Mesenchymal stem cell (in vitro differentiated cells and primary cell): Measurements from ENCODE around the gene FRMD4B.

Experiments
- DNase-seq: peaks from one replicate; pipeline ENCODE4 v3.0.0-alpha.2; 2013
- H2AFZ ChIP-seq: one replicate; pipeline ENCODE4 v1.6.1; 2013; ENCODE audit warnings: low read depth, mild to moderate bottlenecking, control low read depth, inconsistent platforms, low read length, moderate library complexity
- H2AK5ac ChIP-seq: 2 replicates; pipeline ENCODE4 v1.6.1; 2013; ENCODE audit warnings: low read length, moderate library complexity, mild to moderate bottlenecking, inconsistent platforms; ENCODE audit not compliant: severe bottlenecking
- H2BK120ac ChIP-seq: one replicate; pipeline ENCODE4 v1.6.1; 2013; ENCODE audit warnings: low read depth, mild to moderate bottlenecking, inconsistent platforms, low read length, moderate library complexity
- H2BK12ac ChIP-seq, 2 experiments: one replicate each; pipeline ENCODE4 v1.6.1; 2013; ENCODE audit warnings: inconsistent platforms in 2 of 2, low read length in 2 of 2, mild to moderate bottlenecking in 2 of 2, moderate library complexity in 2 of 2, control low read depth in 1 of 2
- H2BK15ac ChIP-seq: one replicate; pipeline ENCODE4 v1.6.1; 2013; ENCODE audit warnings: mild to moderate bottlenecking, low read depth, inconsistent platforms; ENCODE audit not compliant: poor library complexity, severe bottlenecking
- H2BK5ac ChIP-seq: 2 replicates; pipeline ENCODE4 v1.6.1; 2013; ENCODE audit warnings: low read depth, mild to moderate bottlenecking, low read length, control low read depth, inconsistent platforms; ENCODE audit not compliant: poor library complexity, severe bottlenecking
- H3K14ac ChIP-seq, 2 experiments: one replicate each; pipeline ENCODE4 v1.6.1; 2013; ENCODE audit warnings: inconsistent platforms in 2 of 2, low read length in 2 of 2, control low read depth in 1 of 2, mild to moderate bottlenecking in 1 of 2, moderate library complexity in 1 of 2
- H3K18ac ChIP-seq, 2 experiments: one replicate each; pipeline ENCODE4 v1.6.1; 2013; ENCODE audit warnings: inconsistent platforms in 2 of 2, low read length in 2 of 2, control low read depth in 1 of 2, low read depth in 1 of 2, mild to moderate bottlenecking in 1 of 2
- H3K23ac ChIP-seq, 2 experiments: one replicate each; pipeline ENCODE4 v1.6.1; 2013; ENCODE audit warnings: inconsistent platforms in 2 of 2, low read length in 2 of 2, mild to moderate bottlenecking in 2 of 2, moderate library complexity in 2 of 2, control low read depth in 1 of 2
- H3K27ac ChIP-seq: 2 replicates; pipeline ENCODE4 v1.5.1; 2013; ENCODE audit warnings: mild to moderate bottlenecking, moderate library complexity, low read length, control low read depth, inconsistent platforms; ENCODE audit not compliant: poor library complexity, severe bottlenecking
- H3K27me3 ChIP-seq, 2 experiments: 2 replicates each; pipeline versions ENCODE4 v1.6.1 to v1.7.0; 2013; ENCODE audit warnings: low read length in 2 of 2, mild to moderate bottlenecking in 2 of 2, moderate library complexity in 2 of 2, control low read depth in 1 of 2, inconsistent platforms in 1 of 2; ENCODE audit not compliant: control insufficient read depth in 1 of 2, insufficient read depth in 1 of 2
- H3K36me3 ChIP-seq, 2 experiments: 2 replicates each; pipeline versions ENCODE4 v1.6.1 to v1.7.0; 2013; ENCODE audit warnings: low read length in 2 of 2, control low read depth in 1 of 2, inconsistent platforms in 1 of 2, low read depth in 1 of 2, mild to moderate bottlenecking in 1 of 2; ENCODE audit not compliant: insufficient read depth in 2 of 2, control insufficient read depth in 1 of 2
- H3K4ac ChIP-seq, 2 experiments: one replicate each; pipeline ENCODE4 v1.6.1; 2013; ENCODE audit warnings: inconsistent platforms in 2 of 2, low read length in 2 of 2, mild to moderate bottlenecking in 2 of 2, moderate library complexity in 2 of 2, control low read depth in 1 of 2, low read depth in 1 of 2
- H3K4me1 ChIP-seq: 2 replicates; pipeline ENCODE4 v1.6.1; 2013; ENCODE audit warnings: low read depth, low read length, control low read depth; ENCODE audit not compliant: control insufficient read depth, insufficient read depth
- H3K4me2 ChIP-seq: 2 replicates; pipeline ENCODE4 v1.6.1; 2013; ENCODE audit warnings: low read length, mild to moderate bottlenecking, inconsistent platforms; ENCODE audit not compliant: poor library complexity, severe bottlenecking
- H3K4me3 ChIP-seq, 2 experiments: 2 replicates each; pipeline versions ENCODE4 v1.5.1 to v1.7.0; 2013; ENCODE audit warnings: low read length in 2 of 2, mild to moderate bottlenecking in 2 of 2, control low read depth in 1 of 2, low read depth in 1 of 2; ENCODE audit not compliant: insufficient read depth in 1 of 2
- H3K79me1 ChIP-seq: replicated peaks from 2 replicates; pipeline ENCODE4 v1.6.1; 2013; ENCODE audit warnings: mild to moderate bottlenecking, control low read depth, low read length, inconsistent platforms; ENCODE audit not compliant: poor library complexity, severe bottlenecking
- H3K9ac ChIP-seq: 2 replicates; pipeline ENCODE4 v1.7.0; 2013; ENCODE audit warnings: mild to moderate bottlenecking, low read length, moderate library complexity
- H3K9me3 ChIP-seq: 2 replicates; pipeline ENCODE4 v1.7.0; 2013; ENCODE audit warnings: mild to moderate bottlenecking, low read length; ENCODE audit not compliant: control insufficient read depth
- H4K8ac ChIP-seq: one replicate; pipeline ENCODE4 v1.6.1; 2013; ENCODE audit warnings: inconsistent platforms, mild to moderate bottlenecking, low read length, moderate library complexity
- H4K91ac ChIP-seq: one replicate; pipeline ENCODE4 v1.6.1; 2013; ENCODE audit warnings: mild to moderate bottlenecking, low read length, inconsistent platforms
- WGBS: methylation state at CpG from one replicate; pipeline ENCODE4 v1.1.7; 2013; ENCODE audit warnings: mixed read lengths; 5-methylcytosine and 5-hydroxymethylcytosine counted together

The FRMD4B gene

DNA sequence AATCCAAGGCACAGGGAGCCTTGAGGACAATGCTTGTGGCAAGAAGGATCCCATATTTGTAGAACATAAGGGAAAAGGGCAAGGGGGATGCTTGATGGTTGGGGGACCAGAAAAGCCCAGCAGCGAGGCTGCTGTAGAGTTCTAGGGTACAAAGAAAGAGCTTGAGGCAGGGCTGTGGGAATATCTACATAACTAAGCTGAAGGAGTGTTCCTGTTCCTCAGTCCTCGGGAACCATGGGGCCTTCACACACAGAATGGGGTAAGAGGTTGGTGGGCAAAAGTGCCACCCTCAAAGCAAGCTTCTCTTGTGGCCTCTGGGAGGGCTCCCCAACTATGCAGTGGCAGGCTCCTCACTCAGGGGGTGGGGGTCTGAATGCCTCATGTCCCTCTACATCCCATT, 6.5 kb upstream of the FRMD4B start:
- DNase-seq: no peak
- Histone ChIP-seq H2AK5ac (no peak overlapping the region), H4K8ac (no peak overlapping the region), H3K27ac (no peak overlapping the region), H3K4me2 (no peak overlapping the region), H3K36me3 (no peaks in the 10 kb centered on the region), H2BK12ac (no peak overlapping the region), H2BK5ac (no peak overlapping the region), H4K91ac (no peak overlapping the region), H2BK15ac (no peak overlapping the region), H3K23ac (no peak overlapping the region), H3K79me1 (no peaks in the 10 kb centered on the region), H3K27me3 (peaks cover 5 to 14% of the 10 kb centered on the region in 2 experiments), H3K9ac (no peak overlapping the region), H3K4me3 (no peak overlapping the region), H2AFZ (no peak overlapping the region), H3K14ac (no peak overlapping the region), H2BK120ac (no peak overlapping the region), H3K18ac (no peak overlapping the region), H3K9me3 (peaks cover 2% of the 10 kb centered on the region), H3K4me1 (no peaks in the 10 kb centered on the region), H3K4ac (no peak overlapping the region)
- WGBS: 90% methylated on average over 2 of the region's 2 CpGs

DNA sequence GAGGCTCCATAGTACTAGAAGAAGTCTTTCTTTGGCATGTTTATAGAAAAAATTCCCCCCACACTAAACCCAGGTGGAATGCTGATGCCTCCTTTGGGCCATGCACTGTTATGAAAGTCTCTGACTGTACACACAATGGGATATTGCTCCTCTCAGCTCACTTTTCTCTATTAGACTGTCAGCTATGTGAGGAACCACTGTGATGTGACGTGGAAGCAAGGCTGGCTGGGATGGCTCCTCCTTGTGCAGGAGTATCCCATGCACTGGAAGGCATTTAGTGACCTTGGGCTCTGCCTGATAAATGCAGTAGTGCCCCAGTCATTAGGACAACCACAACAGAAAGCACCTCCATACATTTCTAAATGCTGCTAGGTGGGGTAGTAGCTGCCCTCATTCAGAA, 5.7 kb upstream of the FRMD4B start:
- H3K14ac ChIP-seq: no peak overlapping the region
- peaks cover under 1% of the 10 kb centered on the region for H3K4me1 ChIP-seq
- H2AFZ ChIP-seq: no peak overlapping the region
- no peak overlapping the region for H2BK120ac ChIP-seq
- H3K9me3 ChIP-seq: peaks cover 2% of the 10 kb centered on the region
- DNase-seq: no peak
- no peak overlapping the region for H2BK5ac ChIP-seq
- no peak overlapping the region for H4K8ac ChIP-seq
- H3K27ac ChIP-seq: no peak overlapping the region
- no peak overlapping the region for H3K9ac ChIP-seq
- H3K27me3 ChIP-seq: peaks cover 5 to 21% of the 10 kb centered on the region in 2 experiments
- H2AK5ac ChIP-seq: no peak overlapping the region
- no peak overlapping the region for H3K4ac ChIP-seq
- H3K79me1 ChIP-seq: no peaks in the 10 kb centered on the region
- H3K4me3 ChIP-seq: no peak overlapping the region
- no peak overlapping the region for H2BK15ac ChIP-seq
- 56% methylated on average over 1 of the region's 1 CpG for WGBS
- no peak overlapping the region for H4K91ac ChIP-seq
- H3K23ac ChIP-seq: no peak overlapping the region
- H2BK12ac ChIP-seq: no peak overlapping the region
- no peak overlapping the region for H3K18ac ChIP-seq
- no peaks in the 10 kb centered on the region for H3K36me3 ChIP-seq
- H3K4me2 ChIP-seq: no peak overlapping the region

DNA sequence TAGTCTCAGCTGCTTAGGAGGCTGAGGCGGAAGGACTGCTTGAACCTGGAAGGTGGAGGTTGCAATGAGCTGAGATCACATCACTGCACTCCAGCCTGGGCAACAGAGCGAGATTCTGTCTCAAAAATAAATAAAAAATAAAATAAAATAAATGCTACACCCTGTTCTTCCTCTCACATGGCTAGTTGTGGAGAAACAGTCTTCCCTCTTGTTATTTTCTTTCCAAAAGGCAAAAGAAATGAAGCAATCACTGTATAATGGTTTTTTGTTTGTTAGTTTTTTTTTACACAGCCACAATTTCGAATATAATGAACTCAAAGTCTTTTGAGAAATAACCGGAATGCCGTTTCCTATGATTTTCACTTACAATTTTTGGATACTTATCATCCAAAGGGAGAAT, 4.9 kb upstream of the FRMD4B start:
- no peak overlapping the region for H3K4me3 ChIP-seq
- H3K9me3 ChIP-seq: peaks cover 2% of the 10 kb centered on the region
- H3K79me1 ChIP-seq: no peaks in the 10 kb centered on the region
- H3K27ac ChIP-seq: no peak overlapping the region
- DNase-seq: no peak
- no peak overlapping the region for H3K14ac ChIP-seq
- H2AFZ ChIP-seq: no peak overlapping the region
- WGBS: 67% methylated on average over 1 of the region's 5 CpGs
- H3K18ac ChIP-seq: no peak overlapping the region
- peaks cover 8 to 29% of the 10 kb centered on the region in 2 experiments for H3K27me3 ChIP-seq
- no peak overlapping the region for H4K91ac ChIP-seq
- no peak overlapping the region for H3K4me2 ChIP-seq
- H3K4ac ChIP-seq: no peak overlapping the region
- peaks cover 7% of the 10 kb centered on the region for H3K4me1 ChIP-seq
- H3K36me3 ChIP-seq: no peaks in the 10 kb centered on the region
- no peak overlapping the region for H4K8ac ChIP-seq
- H3K23ac ChIP-seq: no peak overlapping the region
- no peak overlapping the region for H3K9ac ChIP-seq
- H2AK5ac ChIP-seq: no peak overlapping the region
- no peak overlapping the region for H2BK12ac ChIP-seq
- no peak overlapping the region for H2BK120ac ChIP-seq
- no peak overlapping the region for H2BK5ac ChIP-seq
- H2BK15ac ChIP-seq: no peak overlapping the region

DNA sequence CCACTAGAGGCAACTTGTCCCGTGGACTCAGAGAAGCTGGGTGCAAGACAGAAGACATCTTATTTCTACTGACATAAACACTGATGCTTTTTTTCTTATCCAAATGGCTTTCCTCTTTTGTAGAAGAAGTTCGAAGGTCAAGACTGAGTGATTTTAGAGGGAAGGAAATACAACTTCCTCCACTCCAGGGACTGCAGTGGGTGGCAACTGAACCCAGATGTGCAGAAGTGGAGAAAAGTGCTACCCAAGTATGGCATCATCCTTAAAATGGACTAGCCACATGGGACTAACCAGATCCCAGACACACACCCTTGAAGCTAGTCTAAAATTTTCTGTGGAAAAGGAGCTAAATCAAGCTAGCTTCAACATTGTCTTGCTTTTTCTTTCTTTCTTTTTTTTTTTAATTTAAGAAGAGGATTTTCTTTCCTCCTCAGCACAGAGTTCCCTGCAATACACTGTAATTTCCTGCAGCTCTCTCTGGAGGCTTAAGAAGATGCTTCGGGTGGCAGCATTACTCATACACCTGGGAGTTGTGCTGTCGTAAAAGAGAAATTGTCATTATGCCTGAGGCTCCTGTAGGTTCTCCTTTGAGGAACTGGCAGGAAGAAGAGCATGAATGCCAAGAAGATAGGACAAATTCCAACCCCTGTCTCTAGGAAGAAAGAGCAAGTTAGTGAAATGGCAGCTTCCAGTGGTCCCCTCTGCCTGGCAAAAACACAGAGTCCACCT, 3.8 kb upstream of the FRMD4B start:
- no peak overlapping the region for H2BK15ac ChIP-seq
- no peak overlapping the region for H4K8ac ChIP-seq
- no peak overlapping the region for H2BK12ac ChIP-seq
- H2AK5ac ChIP-seq: no peak overlapping the region
- H3K4me1 ChIP-seq: peaks cover 13% of the 10 kb centered on the region
- H3K4me2 ChIP-seq: no peak overlapping the region
- no peak overlapping the region for H2BK5ac ChIP-seq
- H3K23ac ChIP-seq: no peak overlapping the region
- no peaks in the 10 kb centered on the region for H3K36me3 ChIP-seq
- H3K27ac ChIP-seq: no peak overlapping the region
- H3K14ac ChIP-seq: no peak overlapping the region
- H3K27me3 ChIP-seq: peaks cover 16 to 40% of the 10 kb centered on the region in 2 experiments
- DNase-seq: no peak
- H4K91ac ChIP-seq: no peak overlapping the region
- no peak overlapping the region for H3K9ac ChIP-seq
- peaks cover under 1% of the 10 kb centered on the region for H3K9me3 ChIP-seq
- 34% methylated on average over 2 of the region's 4 CpGs for WGBS
- no peak overlapping the region for H3K4ac ChIP-seq
- no peak overlapping the region for H2AFZ ChIP-seq
- H3K18ac ChIP-seq: no peak overlapping the region
- no peak overlapping the region for H3K4me3 ChIP-seq
- no peaks in the 10 kb centered on the region for H3K79me1 ChIP-seq
- no peak overlapping the region for H2BK120ac ChIP-seq
